Skeletal muscle cell (primary cell): ENCODE data around the gene LRRN2.

Experiments used
- DNase-seq: peaks from one replicate; pipeline ENCODE4 v3.0.0-alpha.2; 2010; ENCODE audit warnings: low read depth
- H3K4me3 ChIP-seq: 2 replicates; pipeline ENCODE4 v1.5.1; 2011; ENCODE audit warnings: low read depth, mild to moderate bottlenecking, control low read depth, low read length, moderate library complexity

Gene LRRN2

GRCh38 chr1:204670152-204670927 is 15.2 kb downstream of the LRRN2 start:
- peak; percentile 37 for DNase-seq
- no peak overlapping the region for H3K4me3 ChIP-seq

GRCh38 chr1:204669579-204669978 is 16.0 kb downstream of the LRRN2 start:
- H3K4me3 ChIP-seq = no peak overlapping the region
- no peak for DNase-seq

- no peak for DNase-seq
- H3K4me3 ChIP-seq = no peak overlapping the region
Observed at GRCh38 chr1:204664384-204664651, 21.2 kb downstream of the LRRN2 start.

- H3K4me3 ChIP-seq = no peak overlapping the region
- no peak for DNase-seq
Observed at GRCh38 chr1:204663644-204664383, 21.7 kb downstream of the LRRN2 start.

- no peak for DNase-seq
- no peak overlapping the region for H3K4me3 ChIP-seq
Observed at GRCh38 chr1:204662530-204662929, 23.0 kb downstream of the LRRN2 start.

- no peak overlapping the region for H3K4me3 ChIP-seq
- no peak for DNase-seq
Observed at GRCh38 chr1:204660509-204660908, 25.0 kb downstream of the LRRN2 start.

GRCh38 chr1:204659056-204659455 is 26.5 kb downstream of the LRRN2 start:
- DNase-seq = no peak
- no peak overlapping the region for H3K4me3 ChIP-seq

- no peak for DNase-seq
- H3K4me3 ChIP-seq = no peak overlapping the region
Observed at GRCh38 chr1:204658295-204658694, 27.2 kb downstream of the LRRN2 start.

- no peak for DNase-seq
Observed at GRCh38 chr1:204653590-204654340, 31.8 kb downstream of the LRRN2 start.

GRCh38 chr1:204652497-204652896 is 33.0 kb downstream of the LRRN2 start:
- no peak overlapping the region for H3K4me3 ChIP-seq

More at GRCh38 chr1:204653590-204654340, 31.8 kb downstream of the LRRN2 start:
- H3K4me3 ChIP-seq = no peak overlapping the region

GRCh38 chr1:204651843-204652421 is 33.6 kb downstream of the LRRN2 start:
- no peak overlapping the region for H3K4me3 ChIP-seq
- no peak for DNase-seq

More at GRCh38 chr1:204652497-204652896, 33.0 kb downstream of the LRRN2 start:
- no peak for DNase-seq

GRCh38 chr1:204650911-204651570 is 34.5 kb downstream of the LRRN2 start:
- no peak for DNase-seq
- no peak overlapping the region for H3K4me3 ChIP-seq

- no peak overlapping the region for H3K4me3 ChIP-seq
- no peak for DNase-seq
Observed at GRCh38 chr1:204649721-204650521, 35.6 kb downstream of the LRRN2 start.

GRCh38 chr1:204648576-204648975 is 37.0 kb downstream of the LRRN2 start:
- no peak for DNase-seq
- no peak overlapping the region for H3K4me3 ChIP-seq

GRCh38 chr1:204647805-204648153 is 37.8 kb downstream of the LRRN2 start:
- no peak for DNase-seq
- no peak overlapping the region for H3K4me3 ChIP-seq

GRCh38 chr1:204647114-204647804 is 38.3 kb downstream of the LRRN2 start:
- DNase-seq = peak; percentile 32
- H3K4me3 ChIP-seq = no peak overlapping the region

- no peak overlapping the region for H3K4me3 ChIP-seq
Observed at GRCh38 chr1:204645666-204646065, 39.9 kb downstream of the LRRN2 start.

GRCh38 chr1:204645251-204645650 is 40.3 kb downstream of the LRRN2 start:
- no peak overlapping the region for H3K4me3 ChIP-seq
- no peak for DNase-seq

More at GRCh38 chr1:204645666-204646065, 39.9 kb downstream of the LRRN2 start:
- DNase-seq = no peak
